HTERT RPE-1 (cell line): ENCODE results near the gene MTREX.

Experiments used
- in situ Hi-C: fragments of 300-500 bp; cut with MboI; formaldehyde crosslinking; loops from 4 replicates; pipeline ENCODE4 v1.14.3; 2020; ENCODE audit warnings: low sequenced_read_pairs

MTREX gene

DNA sequence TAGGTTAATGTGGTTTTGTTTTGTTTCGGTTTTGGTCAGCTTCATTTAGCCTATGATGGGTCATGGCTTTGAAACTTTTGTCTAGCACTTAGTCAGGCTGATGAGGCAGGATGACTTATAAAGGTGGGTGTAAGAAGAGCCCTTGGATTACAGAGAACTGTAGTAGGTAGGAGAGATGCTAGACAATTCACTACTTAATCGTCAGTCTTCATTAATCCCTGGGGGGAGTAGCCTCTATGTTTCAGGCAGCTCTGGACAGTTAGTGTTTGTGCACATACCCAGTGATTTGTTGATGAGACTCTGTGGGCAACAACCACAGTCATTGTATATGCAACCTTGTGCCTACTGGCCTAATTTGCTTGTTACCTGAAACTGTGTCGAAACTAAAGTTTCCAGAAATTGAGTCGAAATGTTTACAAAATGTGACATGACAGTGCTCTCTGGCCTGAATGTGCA lies 113.3 kb downstream of the MTREX start:
- in situ Hi-C loops: no loop called here

GRCh38 chr5:55426455-55426854 lies 118.7 kb downstream of the MTREX start:
- in situ Hi-C loops: no loop called here

DNA sequence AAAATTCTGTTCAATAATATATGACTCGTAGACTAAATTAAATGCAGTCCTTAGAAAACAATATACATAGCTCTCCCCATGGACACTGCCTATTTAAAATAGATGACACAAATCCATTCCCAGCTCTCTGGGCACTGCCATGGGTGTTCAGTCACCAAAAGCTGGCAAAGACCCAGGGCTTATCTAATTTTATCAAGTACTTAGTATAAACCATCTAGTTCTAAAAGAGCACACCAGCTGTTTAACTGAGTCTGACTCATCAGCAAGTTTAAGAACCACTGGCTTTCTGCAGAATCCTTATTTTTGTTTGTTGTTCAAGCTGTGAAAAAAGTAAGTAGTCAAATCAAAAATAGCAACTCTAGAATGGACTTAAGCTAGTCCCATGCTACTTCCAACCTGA lies 119.4 kb downstream of the MTREX start:
- in situ Hi-C loops: no loop called here

DNA sequence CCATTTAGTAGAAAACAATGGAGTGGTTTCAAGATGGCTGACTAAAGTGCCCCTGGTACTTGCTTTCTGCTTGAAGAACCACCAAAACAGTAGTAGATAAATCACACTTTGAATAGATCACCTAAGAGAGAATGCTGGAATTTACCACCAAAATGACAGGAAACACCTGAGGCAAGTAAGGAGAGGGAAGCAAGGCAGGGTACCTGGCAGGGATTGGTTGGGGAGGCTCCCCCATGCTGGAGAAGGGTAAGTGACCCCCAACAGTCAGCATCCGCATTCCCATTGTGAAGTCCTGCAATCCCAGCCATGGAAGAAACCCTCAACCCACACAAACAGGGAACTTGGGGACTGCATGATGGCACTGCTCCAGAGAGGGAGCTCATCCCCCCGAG lies 121.4 kb downstream of the MTREX start:
- in situ Hi-C loops: no loop called here

DNA sequence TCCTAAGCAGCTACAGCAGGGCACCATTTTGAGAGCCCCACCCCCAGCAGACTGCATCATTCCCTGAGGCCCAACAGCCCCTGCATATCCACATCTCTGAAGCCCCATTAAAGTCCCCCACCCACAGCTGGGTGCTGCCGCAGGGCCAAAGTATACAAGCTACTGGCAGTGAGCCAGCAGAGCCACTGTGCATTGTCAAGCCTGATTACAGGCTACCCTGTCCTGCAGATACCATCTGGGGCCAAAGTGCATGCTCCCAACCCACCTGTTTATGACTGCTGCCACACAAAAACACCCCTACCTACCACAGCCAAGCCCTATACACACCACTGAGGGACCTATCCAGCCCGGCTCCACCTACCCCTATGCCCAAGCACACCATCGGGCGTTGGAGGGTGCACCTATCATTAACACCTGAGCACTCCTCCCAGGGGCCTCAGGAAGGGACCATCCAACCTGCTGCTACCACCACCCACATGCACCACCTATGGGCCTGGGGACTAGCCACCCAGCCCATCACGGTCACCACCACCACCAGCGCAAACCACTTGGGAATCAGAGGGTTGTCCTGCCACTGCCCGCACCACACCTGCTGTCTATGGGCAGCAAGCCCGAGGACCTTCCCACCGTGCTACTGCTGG lies 121.9 kb downstream of the MTREX start:
- in situ Hi-C loops: no loop called here

GRCh38 chr5:55432549-55432948 lies 124.8 kb downstream of the MTREX start:
- in situ Hi-C loops: no loop called here

DNA sequence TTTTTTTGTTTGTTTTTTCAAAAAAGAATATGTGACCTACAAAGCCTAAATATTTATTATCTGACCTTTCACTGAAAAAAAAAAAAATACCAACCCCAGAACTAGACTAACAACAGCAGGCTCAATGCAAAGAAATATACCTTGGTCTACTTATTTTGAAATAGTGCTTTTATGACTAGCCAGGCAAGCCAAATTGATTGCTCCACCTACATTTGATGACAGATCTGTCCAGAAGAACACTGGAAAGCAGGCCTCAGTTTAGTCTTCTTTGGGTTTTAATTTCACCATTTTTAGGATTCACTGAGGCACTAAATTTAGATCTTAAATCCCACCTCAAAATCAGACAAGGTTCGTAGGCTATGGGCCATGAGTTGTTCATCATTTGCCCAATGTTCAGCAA lies 129.7 kb downstream of the MTREX start:
- in situ Hi-C loops: no loop called here

- in situ Hi-C loops: no loop called here
Measured at GRCh38 chr5:55437859-55438206, 130.0 kb downstream of the MTREX start.

GRCh38 chr5:55438998-55439397 lies 131.2 kb downstream of the MTREX start:
- in situ Hi-C loops: no loop called here

DNA sequence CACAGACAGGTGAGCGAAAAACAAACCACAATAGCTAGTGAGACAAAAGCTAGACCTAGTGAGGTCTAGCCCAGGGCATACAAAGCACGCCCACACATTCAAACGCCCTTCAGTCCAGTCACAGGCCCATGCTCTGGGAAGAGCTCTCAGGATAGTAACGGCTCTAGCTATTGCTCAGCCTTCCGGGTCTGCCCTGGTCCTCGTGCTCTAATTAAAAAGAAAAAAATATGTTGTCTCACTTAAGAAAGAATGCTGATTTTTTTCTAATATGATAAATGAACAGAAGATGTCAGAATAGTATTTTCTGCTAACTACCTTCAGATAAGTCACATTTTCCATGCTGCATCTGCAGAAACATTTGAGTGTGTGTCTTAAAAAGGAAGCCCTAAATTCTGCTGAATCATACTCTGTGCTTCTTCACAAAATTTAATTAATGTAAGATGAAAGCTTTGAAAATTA lies 132.4 kb downstream of the MTREX start:
- in situ Hi-C loops: no loop called here

- in situ Hi-C loops: no loop called here
Measured at GRCh38 chr5:55441107-55441771, 133.4 kb downstream of the MTREX start.

DNA sequence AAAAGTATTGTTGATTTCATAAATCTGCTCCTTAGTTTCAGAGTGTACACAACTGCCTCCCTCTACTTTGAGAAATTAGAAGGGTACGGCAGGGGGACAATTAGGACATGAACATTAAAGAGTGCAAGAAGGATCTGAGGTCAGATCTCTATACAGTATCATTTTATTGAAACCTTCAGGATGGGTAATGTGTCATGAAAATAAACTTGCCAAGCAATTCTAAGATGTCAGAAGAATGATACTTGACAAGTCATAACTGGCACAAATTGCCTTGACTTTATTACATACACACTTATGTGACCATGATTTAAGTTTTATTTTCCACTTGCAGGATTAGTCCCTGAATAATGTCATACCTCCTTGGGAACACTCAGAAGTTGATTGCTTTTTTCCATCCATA lies 134.2 kb downstream of the MTREX start:
- in situ Hi-C loops: no loop called here

- in situ Hi-C loops: no loop called here
Measured at GRCh38 chr5:55445791-55446190, 138.0 kb downstream of the MTREX start.

DNA sequence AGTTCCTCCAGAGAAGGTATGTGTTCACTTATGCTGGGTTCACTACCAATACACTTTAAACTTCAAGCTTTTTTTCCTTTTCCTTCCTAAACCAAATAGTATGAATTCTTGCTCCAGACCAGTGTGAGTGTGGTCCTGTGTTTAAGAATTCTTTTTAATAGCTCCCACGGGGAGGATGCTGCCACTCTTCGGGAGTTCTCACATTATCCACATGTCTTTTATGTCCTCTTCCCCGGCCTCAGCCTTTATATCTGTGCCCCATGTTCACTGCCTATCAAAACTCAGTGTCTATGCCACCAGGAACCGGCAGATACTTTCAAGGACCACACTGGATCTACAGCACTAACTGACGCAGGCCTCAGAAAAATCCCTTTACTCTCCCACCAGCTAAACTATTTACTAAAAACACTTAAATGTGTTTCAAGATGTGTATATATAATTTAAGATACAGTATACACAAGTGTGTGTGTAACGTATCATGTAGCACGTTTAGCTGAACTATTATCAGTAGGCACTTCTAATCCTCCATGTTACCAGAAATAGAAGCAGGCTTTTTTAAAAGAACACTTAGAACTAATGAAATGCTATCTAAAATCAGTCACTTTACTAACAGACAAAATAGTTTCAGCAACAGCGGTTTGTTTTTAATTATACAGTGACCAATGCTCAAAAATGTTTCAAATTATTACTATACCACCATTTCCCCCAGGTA lies 139.0 kb downstream of the MTREX start:
- in situ Hi-C loops: no loop called here

GRCh38 chr5:55450050-55450765 lies 142.4 kb downstream of the MTREX start:
- in situ Hi-C loops: no loop called here

DNA sequence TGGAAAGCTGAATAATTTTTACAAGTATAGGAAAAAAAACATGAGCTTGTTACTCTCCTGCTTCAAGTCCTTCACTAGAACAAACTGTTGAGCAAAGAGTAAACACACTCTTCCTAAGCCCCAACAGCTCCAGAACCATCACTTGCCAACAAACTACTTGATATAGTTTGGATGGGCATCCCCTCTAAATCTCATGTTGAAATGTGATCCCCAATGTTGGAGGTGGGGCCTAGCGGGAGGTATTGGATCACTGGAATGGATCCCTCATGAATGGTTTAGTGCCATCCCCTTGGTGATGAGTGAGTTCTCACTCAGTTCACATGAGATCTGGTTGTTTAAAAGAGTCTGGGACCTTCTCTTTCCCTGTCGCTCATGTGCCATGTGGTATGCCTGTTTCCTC lies 144.2 kb downstream of the MTREX start:
- in situ Hi-C loops: no loop called here

DNA sequence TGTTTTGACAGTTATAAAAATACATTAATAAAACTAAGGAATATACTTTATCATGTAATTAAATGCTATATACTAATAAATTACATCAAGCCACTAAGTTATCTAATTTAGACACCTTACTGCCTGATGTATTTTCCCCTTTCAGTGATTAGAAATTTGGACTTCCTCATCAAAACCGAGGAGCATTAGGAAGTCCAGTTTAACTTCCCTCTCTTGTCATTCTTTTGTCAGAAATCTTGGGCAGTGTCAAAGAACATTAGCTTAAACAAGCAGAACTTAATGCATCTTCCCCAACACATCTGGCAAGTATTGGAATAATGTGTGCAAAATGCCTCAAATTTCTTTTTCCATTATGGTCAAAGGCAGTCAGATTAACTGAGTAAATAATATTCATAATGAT lies 145.4 kb downstream of the MTREX start:
- in situ Hi-C loops: no loop called here

DNA sequence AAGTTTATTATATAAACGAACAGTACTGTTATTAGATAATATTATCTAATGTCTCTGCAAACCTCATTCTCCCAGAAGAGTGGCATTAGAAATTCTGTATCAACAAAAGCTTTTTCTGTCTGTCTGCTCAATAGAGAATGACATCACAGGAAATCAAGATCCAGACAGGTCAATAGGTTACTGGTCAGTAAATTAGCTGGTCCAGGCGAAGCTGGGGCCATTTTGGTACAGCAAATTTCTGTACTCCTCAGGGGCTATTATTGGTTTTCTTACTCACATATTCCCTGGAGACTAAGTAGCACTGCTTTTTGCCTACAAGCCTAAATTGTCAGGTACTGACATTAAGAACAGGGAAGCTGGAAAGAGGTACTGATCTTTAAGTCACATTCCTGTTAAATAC lies 146.5 kb downstream of the MTREX start:
- in situ Hi-C loops: no loop called here

- in situ Hi-C loops: no loop called here
Measured at GRCh38 chr5:55456216-55456895, 148.6 kb downstream of the MTREX start.

DNA sequence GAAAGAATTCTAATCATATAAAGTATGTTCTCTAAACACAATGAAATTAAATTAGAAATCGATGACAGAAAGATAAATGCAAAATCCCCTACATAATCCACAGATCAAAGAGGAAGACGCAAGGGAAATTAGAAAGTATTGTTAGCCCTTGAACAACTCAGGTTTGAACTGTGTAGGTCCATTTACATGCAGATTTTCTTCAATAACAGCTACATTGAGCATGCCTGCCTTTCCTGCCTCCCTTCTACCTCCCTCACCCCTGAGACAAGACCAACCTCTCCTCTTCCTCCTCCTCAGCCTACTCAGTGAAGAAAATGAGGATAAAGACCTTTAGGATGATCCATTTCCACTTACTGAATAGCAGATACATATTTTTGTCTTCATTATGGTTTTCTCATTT lies 151.8 kb downstream of the MTREX start:
- in situ Hi-C loops: no loop called here

DNA sequence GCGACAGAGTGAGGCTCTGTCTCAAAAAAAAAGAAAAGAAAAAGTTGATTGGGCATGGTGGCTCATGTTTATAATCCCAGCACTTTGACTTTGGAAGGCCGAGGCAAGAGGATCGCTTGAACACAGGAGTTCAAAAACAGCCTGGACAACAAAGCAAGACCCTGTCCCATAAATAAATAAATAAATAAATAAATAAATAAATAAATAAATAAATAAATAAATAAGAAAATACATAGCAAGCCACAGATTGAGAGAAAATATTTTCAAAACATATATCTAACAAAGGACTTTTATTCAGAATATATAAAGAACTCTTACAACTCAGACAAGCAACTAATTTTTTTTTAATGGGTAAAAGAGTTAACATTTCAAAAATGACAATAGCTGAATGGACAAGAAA lies 155.8 kb downstream of the MTREX start:
- in situ Hi-C loops: no loop called here
